Measurements from ENCODE around the gene FAM114A1.
"Not testable (repeated sequence)": the region's sequence is repeated elsewhere in the genome, so short reads cannot be mapped to it uniquely, and the experiment has no call there.

Gene FAM114A1

DNA sequence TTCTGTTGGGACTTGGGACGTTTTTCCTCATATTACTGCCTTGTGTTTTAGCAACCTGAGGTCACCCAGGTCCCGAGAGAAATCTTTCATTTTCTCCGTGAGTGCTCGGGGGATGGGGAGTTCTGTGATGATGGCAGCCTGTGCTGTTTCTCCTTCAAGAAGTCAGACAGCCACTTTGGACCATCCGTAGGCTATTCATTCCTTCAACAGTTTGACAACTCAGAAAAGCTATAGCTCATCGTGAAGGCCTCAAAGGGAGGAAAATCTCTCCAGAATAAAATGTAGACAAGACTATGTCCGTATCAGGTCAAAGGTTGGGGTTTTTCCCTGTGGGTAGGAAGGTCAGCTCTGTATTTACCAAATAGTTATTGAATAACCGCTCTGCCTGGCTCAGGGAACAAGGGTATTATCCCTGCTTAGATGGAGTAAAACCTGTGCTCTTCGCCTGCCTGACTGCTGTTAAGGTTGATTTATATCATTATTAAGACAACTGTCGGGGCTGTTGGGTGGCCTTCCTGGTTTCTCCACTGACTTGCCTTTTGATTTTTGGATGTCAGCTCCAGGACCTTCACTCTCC, 36.6 kb downstream of the FAM114A1 start:
- no peak for DNase-seq (ENCODE audit: low read depth in 2 of 2)

- DNase-seq (ENCODE audit: low read depth in 2 of 2) = no peak
These were observed 37.1 kb downstream of the FAM114A1 start for GRCh38 chr4:38904682-38905081.

- no peak for DNase-seq (ENCODE audit: low read depth in 2 of 2)
These were observed 38.2 kb downstream of the FAM114A1 start for GRCh38 chr4:38905652-38906385.

DNA sequence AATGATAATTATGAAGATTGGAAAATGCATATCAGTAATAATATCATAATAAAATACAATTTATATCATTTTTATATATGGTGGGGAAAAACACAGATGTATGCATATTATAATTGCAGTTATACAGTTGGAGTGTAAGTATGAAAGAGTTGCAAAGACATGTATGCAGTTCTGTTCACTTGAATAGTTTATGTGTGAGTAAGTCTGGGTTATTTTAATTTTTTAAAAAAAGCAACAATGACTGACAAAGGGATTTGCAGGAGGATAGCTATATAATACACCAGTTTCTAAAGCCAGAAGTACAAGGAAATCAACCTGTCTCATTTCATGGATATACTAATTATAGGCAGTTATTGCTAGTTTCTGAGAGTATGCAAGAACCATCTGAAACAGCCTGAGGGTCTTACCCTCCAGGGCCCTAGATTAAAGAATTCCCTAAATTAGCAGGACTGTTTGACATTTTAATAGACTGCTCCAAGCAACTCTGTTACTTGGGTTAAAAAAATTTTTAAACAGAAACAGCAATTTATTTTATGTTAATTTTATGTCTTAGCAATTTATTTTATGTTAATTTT, 40.2 kb downstream of the FAM114A1 start:
- DNase-seq (ENCODE audit: low read depth in 2 of 2) = no peak

GRCh38 chr4:38909015-38909414, 41.4 kb downstream of the FAM114A1 start:
- DNase-seq (ENCODE audit: low read depth in 2 of 2) = no peak

GRCh38 chr4:38911257-38911656, 43.7 kb downstream of the FAM114A1 start:
- DNase-seq (ENCODE audit: low read depth in 2 of 2) = no peak

GRCh38 chr4:38914854-38915253, 47.2 kb downstream of the FAM114A1 start:
- no peak for DNase-seq (ENCODE audit: low read depth in 2 of 2)

- DNase-seq (ENCODE audit: low read depth in 2 of 2) = not testable (repeated sequence)
These were observed 48.7 kb downstream of the FAM114A1 start for GRCh38 chr4:38916267-38916666.

DNA sequence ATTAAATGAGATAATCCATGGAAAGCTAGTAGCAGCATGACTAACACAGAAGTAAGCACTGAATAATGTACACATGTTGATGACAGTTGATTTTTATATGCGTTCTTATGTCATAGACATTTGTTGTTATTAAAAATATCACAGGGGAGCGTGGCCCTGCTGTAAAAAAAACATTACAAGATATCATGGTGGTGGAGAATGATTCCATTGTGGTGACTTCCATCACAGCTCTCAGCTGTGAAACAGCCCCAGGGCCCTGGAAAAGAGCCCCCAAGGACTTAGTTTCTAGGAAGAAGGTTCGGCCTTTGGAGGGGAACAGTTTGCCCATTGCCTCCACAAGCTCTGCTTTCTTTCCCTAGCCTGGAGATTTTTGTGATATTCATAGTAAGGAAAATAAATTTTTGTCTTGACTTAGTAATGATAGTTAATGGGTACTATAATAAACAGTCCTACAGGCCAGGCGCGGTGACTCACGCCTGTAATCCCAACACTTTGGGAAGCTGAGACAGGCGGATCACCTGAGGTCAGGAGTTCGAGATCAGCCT, 49.9 kb downstream of the FAM114A1 start:
- DNase-seq (ENCODE audit: low read depth in 2 of 2) = no peak

- no peak for DNase-seq (ENCODE audit: low read depth in 2 of 2)
These were observed 51.9 kb downstream of the FAM114A1 start for GRCh38 chr4:38919494-38919893.

GRCh38 chr4:38920186-38920585, 52.6 kb downstream of the FAM114A1 start:
- DNase-seq (ENCODE audit: low read depth in 2 of 2) = no peak

DNA sequence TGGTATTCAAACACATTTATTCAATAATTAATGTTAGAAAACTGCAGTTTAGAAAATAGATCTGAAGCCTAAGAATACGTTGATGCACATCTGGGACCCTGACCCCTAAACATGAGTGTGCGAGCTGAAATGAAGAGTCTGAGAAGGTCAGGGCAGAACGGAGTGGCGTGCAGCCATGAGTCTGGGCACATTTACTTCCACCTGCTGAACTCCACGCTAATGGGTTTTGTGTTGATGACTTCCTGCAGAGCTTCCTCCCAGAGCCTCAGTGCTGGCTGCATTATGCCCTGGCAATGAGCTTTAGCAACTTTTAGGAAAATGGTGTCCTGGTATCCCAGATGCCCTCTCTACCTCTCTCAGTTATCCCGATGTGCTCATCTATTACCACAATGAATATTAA, 53.1 kb downstream of the FAM114A1 start:
- DNase-seq (ENCODE audit: low read depth in 2 of 2) = no peak

- DNase-seq (ENCODE audit: low read depth in 2 of 2) = no peak
These were observed 53.5 kb downstream of the FAM114A1 start for GRCh38 chr4:38921151-38921550.

- DNase-seq (ENCODE audit: low read depth in 2 of 2) = no peak
These were observed 56.1 kb downstream of the FAM114A1 start for GRCh38 chr4:38923746-38924145.

- DNase-seq (ENCODE audit: low read depth in 2 of 2) = no peak
These were observed 56.7 kb downstream of the FAM114A1 start for GRCh38 chr4:38924353-38924752.

- DNase-seq (ENCODE audit: low read depth in 2 of 2) = no peak
These were observed 58.1 kb downstream of the FAM114A1 start for GRCh38 chr4:38925492-38926413.

GRCh38 chr4:38926896-38927295, 59.3 kb downstream of the FAM114A1 start:
- no peak for DNase-seq (ENCODE audit: low read depth in 2 of 2)

DNA sequence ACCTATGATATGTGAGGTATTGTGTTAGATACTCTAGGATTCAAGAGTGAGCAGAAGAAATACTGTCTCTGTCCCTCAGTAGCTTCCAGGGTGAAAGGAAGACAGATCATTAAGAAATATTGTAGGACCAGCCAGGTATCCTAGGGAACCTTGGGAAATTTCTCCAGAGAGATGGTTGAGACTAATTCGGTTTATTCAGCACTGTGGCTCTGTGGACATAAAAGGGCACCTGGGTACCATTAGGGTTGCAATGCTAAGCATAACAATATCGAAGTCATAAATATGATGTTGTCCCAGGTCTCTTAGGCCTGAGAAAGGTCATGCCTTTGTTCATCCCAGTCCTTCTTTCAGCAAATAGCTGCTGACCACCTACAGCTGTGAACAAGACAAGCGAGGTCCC, 61.0 kb downstream of the FAM114A1 start:
- DNase-seq (ENCODE audit: low read depth in 2 of 2) = no peak

DNA sequence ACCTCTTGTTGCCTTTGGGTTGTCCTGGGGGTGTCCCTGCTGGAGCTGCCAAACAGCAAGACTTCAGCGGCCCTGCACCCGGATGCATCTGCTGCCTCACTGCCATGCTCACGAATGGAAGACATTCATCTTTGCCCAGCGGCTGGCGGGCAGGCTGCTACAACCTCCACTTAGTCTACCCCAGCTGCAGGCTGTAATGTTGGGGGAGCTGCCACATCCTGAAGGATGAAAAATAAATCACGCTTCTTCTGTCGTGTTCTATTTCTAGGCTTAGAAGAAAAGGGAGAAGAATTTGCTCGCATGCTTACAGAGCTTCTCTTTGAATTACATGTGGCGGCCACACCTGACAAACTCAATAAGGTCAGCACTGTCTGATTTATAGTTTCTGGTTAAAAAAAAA, 61.4 kb downstream of the FAM114A1 start:
- no peak for DNase-seq (ENCODE audit: low read depth in 2 of 2)

DNA sequence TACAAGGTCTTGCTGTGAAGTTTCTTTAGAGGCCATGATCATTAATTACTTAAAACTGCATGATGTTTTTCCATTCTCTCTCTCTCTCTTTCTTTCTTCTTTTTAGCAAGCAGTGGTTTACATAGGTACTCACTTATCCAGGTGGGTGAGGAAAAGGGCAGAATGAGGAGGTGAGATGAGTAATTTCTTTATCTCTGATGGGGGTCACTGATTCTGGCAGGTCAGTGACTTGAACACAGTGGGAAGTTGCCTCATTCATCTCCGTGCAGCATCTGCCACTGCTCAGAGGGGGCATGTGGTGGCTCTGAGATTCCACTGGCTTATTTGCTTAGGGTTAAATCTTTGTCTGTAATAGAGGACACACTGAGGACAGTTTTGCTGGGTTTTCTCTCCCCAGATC, 62.6 kb downstream of the FAM114A1 start:
- DNase-seq (ENCODE audit: low read depth in 2 of 2) = no peak

DNA sequence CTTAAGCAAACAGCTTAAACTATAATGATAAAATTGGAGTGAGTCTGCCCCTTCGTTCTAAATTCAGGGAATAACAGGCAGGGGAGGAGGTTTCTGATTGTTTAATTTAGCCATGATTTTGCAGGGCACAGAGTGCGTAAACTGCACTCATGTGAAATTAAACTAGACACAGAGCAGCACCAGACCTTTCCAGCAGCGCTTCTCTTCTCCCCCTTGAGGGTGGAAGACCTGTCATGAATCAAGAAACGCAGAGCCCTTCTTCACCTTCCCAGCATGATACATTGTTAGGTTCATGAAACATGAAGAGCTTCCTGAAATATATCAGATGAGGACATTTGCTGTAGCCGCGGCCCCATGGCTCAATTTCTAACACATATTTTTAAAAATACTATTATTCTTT, 63.1 kb downstream of the FAM114A1 start:
- DNase-seq (ENCODE audit: low read depth in 2 of 2) = no peak

- DNase-seq (ENCODE audit: low read depth in 2 of 2) = no peak
These were observed 63.5 kb downstream of the FAM114A1 start for GRCh38 chr4:38931125-38931524.

All from stimulated activated CD8-positive, alpha-beta memory T cell treated with anti-CD3 and anti-CD28 coated beads, Interleukin-7, amount 100 ng/mL, for 1 hour (primary cell).